GM12801 (cell line): ENCODE measurements around the gene MAMSTR.

ENCODE experiments used
- CTCF ChIP-seq: IDR thresholded peaks from one replicate; pipeline ENCODE4 v1.5.1; 2011; ENCODE audit warnings: control low read depth; ENCODE audit not compliant: insufficient read length; ENCODE audit errors: extremely low read depth

Gene MAMSTR

GRCh38 chr19:48680436-48681126 is 38.9 kb downstream of the MAMSTR start:
- TF ChIP-seq CTCF: no peak

GRCh38 chr19:48678201-48678600 is 41.3 kb downstream of the MAMSTR start:
- TF ChIP-seq CTCF: no peak

GRCh38 chr19:48676887-48677286 is 42.6 kb downstream of the MAMSTR start:
- TF ChIP-seq CTCF: no peak

- no peak for TF ChIP-seq CTCF
These were observed 43.0 kb downstream of the MAMSTR start for GRCh38 chr19:48676487-48676886.

GRCh38 chr19:48674921-48675824 is 44.4 kb downstream of the MAMSTR start:
- TF ChIP-seq CTCF: no peak

- no peak for TF ChIP-seq CTCF
These were observed 45.2 kb downstream of the MAMSTR start for GRCh38 chr19:48674216-48674809.

- no peak for TF ChIP-seq CTCF
These were observed 46.0 kb downstream of the MAMSTR start for GRCh38 chr19:48673436-48674100.
